ENCODE results near the gene APOD.

APOD gene

DNA sequence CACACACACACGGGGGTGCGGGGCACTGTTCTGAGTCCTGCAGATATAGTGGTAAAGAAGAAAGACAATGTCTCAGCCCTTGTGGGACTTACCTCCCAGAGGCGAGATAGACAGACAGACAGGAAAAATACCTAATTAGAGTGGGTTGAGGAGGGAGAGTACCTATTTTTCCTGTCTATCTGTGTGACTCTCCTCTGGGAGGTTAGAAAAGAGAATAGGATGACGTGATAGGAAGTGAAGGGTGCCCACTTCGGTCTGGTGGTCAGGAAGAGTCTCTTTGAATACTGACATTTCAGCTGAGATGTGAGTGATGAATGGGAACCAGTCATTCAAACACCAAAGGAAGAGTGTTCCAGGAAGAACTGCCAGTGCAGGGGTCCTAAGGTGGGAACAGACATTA lies 4.1 kb upstream of the APOD start:
- DNase-seq (ENCODE audit: low read depth in 2 of 2) = no peak

DNA sequence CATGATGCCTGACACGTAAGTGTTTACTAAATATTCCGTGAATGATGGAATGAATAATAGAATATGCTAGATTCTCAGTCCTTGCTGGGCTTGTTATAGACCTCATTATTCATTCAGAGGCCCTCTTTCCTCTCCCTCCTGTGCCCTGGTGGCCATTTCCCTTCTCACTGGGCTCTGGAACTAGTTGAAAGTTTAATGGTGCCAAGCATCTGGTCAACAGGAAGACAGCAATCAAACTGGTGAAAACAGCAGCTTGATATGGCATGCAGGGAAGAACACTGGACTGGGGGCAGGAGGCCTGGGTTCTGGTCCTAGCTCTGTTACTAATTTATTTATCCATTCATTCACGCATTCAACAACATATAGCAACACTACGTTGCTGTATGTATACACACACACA lies 3.7 kb upstream of the APOD start:
- no peak for DNase-seq (ENCODE audit: low read depth in 2 of 2)

DNA sequence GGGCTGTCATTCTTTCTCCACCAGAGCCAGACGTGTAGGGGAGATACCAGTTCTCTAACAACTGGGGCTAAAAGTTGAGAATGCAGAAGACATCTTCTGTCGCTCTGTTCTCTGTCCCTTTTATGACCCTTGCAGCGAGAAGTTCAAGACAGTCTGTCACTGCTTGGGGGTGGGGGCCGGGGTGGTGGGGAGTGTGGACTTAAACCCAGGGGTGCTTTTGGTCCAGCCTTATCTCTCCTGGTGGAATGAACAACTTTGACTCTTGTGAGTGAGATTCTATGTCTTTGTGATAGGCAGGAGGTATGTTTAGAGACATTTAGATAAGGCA lies 767 bp upstream of the APOD start:
- DNase-seq (ENCODE audit: low read depth in 2 of 2) = no peak

DNA sequence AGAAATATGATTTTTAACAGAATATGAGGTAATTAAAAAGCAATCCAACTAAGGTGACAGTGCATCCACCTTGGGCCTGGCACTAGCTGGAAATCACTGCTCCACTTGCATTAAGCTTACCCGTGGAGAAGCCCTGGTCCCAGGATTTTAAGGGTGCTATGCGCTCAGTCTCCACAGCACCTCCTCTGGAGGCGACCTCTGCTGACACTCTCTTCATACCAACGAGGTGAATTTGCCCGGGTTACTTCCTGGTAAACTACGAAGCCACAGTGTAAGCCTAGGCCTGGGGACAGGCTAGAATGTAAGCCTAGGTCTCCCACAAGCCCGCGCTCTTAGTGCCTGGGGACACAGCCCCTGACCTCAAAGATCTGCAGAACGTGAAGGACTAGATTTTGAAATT lies 793 bp downstream of the APOD start:
- no peak for DNase-seq (ENCODE audit: low read depth in 2 of 2)

DNA sequence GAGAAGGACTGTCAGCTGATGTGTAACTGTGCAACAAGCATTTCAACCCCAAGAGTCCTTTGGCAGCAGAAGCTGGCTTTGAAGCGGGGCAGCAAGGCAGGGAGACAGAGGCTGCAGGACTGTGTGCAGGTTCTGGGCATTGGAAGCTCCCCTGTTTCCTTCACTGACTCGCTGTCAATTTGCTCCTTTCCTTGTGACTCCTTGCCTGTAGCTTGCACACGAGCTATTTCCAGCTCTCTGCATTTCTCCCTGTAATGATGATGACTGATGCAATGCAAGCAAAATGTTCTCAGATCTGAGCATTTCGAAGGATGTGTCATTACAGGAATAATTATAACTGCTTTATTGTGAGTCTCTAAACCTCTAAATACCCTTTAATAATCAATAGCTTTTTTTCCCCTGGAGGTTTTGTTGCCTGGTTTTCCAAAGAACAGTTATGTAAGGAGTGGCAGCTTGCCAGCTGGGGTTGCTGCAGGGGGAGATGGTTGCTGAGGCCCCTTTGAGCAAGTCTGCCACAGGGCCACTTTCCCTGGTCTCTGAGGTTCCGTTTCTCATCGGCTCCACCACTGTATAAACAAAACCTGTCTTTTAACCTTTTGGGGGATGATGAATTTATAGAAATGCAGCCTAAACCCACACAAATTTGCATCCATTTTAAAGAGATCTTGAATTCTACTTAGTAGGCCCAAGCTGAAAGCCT lies 2.8 kb downstream of the APOD start:
- DNase-seq (ENCODE audit: low read depth in 2 of 2) = peak; percentile 17 to 23

DNA sequence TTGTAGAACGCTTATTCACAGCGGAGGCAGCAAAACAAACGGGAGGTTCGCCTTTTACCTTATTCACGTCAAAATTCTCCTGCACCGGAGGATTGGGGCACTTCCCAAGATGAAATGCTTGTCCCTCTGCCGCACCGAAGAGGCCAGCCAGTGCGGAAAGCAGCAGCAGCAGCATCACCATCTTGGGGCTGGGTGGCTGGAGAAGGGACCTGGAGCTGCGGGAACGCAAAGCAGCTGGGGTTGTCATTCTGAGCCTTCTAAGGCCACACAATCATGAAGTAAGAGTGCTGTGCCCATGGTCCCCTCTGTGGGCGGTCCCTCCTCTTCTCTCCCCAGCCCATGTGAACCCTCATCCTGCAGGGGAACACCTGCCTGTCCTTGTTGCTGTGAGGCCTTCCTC lies 4.5 kb downstream of the APOD start:
- no peak for DNase-seq (ENCODE audit: low read depth in 2 of 2)

DNA sequence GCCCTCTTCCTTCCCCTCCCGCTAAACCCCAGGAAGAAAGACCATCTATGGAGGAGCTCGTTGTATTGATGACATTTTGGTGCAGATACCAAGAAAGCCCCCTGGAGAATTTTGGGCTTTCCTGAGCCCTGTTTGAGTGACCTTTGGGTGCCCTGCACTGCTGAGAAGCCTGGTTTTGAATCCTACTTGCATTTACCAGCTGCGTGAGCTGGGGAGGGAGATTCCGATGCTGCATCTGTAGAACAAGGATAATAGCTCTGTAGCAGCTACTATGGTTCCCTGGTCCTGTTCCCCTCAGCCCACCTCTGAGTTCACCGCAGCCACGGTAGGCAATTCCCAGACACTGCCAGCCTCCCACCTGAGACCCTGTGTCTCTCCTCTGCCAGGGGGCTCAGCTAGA lies 5.2 kb downstream of the APOD start:
- no peak for DNase-seq (ENCODE audit: low read depth in 2 of 2)

DNA sequence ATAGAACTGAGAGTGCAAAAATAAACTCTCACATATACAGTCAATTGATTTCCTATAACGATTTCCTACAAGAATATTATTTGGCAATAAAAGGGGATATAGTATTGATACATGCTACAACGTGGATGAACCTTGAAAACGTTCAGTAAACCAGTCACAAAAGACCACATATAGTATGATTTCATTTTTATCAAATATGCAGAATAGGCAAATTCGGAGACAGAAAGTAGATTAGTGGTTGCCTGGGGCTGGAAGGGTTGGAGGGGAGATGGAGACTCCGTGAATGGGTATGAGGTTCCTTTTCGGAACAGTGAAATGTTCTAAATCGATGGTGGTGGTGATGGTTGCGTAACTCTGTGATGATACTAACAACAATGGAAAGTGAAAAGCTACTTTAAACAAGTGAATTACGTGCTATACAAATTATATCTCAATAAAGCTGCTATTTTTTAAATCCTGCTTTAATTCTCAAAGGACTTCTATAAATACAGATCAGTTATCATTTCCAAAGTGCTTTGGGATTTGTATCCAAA lies 6.0 kb downstream of the APOD start:
- DNase-seq (ENCODE audit: low read depth in 2 of 2) = no peak

DNA sequence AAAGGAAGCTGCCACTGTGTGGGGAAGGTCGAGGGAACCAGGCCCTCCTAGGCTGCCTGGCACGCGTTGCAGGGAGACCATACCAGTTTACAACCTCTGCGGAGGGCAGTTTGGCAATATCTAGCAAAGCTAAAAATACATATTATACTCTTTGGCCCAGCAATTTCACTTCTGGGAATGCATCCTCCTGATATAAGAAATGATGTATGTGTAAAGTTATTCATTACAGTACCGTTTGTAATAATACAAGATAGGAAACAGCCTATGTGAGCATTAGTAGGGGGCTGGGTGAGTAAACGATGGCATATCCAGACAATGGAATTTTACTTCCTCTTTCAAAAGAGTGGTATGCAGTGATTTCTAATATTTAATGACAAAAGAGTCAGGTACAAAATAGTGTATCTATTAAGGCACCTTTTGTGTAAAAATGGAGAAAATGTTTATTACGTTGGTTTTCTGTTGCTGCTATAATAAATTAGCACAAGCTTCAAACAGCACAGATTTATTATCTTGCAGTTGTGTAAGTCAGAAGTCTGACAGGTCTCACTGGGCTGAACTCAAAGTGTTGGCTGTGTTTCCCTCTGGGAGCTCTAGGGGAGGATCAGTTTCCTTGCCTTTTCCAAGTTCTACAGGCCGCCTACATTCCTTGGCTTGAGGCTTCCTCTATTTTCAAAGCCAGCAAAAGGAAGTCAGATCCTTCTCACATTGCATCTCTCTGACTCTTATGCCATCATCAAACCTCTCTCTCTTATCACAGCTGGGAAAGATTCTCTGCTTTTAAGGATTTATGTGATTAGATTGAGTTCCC lies 9.0 kb downstream of the APOD start:
- DNase-seq (ENCODE audit: low read depth in 2 of 2) = no peak

DNA sequence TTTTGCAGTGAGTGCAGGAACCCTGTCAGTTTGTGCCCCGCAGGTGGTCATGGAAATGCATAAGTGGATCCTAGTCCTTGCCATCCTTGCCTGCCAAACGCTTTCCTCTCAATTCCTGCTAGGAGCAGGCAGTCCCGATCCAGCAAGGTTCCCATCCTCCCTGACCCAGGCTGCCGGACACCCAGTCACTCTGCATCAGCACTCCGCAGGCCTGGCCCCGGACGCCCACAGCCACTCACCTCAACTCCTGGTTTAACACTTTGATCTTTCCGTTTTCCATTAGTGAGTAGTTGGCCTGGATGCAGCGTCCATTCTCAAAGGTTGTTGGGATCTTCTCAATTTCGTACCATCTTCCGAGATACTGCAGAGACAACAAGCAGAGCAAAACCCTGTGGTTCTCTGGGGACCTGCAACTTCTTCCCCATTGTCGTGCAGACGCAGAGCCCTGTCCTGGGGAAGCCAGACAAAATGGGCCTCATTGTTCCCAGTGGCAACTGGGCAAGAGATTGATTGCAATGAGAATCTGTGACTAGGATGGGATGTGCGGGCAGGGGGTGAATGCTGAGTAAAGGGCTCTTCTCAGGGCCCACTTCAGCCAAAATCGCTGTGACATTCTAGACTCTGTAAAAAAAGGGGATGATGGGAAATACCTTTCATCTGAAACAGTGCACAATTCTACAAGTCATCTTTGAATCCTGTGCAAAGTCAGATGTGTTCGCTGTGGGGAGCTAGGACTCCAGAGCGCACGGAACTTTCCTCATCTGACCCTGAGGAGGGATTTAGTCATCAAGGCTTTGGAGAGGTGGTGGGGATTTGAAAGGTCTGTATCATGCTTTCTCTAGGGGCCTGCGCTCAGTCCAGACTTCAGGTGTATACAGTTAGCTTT lies 9.9 kb downstream of the APOD start:
- no peak for DNase-seq (ENCODE audit: low read depth in 2 of 2)

DNA sequence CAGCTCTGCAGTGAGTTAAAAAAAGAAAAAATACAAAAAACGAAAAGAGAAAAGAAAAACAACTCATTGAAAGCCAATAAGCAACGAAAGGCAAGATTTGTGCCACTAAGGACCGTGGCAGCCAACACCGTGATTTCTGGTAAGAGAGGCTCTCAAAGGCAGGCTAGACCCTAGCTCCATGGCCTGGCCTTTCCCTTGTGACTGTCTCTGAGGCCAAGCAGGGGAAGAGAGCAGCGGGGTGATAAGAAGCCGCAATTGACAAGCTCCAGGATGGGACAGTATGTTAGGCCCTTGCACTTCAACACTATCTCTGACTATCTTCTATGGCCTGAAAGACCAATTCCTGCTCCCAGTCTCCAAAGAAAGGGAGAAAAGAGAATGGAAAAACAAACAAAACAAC lies 12.4 kb downstream of the APOD start:
- no peak for DNase-seq (ENCODE audit: low read depth in 2 of 2)

DNA sequence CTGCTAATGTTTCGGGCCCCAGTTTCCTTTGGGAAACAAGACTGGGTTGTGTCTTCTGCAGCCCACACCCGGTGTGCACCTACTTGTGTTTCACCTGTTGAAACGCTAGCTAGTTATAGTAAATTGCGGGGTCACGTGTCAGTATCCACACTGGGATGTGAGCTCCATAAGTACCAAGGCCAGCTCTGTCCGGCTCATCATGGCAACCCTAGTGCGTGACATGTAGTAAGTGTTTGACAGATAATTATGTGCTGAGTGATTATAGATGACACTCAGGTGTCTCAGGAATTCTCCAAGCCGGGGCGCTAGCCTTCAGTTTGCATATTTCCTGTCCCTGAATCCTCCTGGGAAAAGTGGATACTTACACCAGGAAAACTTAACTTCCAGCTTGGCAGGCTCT lies 12.8 kb downstream of the APOD start:
- DNase-seq (ENCODE audit: low read depth in 2 of 2) = no peak

DNA sequence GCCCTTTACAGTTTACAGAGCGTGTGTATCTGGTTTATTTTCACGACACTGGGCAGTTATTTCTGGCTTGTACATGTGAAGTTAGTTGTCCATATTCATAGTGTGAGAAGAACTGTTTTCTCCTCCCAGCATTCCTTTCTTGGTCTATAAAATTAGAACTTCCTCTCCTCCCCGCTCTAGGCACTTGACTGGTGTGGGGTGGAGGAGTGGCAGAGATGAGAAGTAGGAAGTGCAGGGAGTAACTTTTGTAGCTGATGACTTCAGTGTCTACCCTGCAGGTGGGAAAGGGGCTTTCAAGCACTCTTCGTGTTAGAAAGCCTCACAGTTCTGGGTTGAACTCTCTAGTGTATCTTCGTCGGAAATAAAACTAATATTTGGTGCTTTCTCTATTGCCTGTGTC lies 13.4 kb downstream of the APOD start:
- no peak for DNase-seq (ENCODE audit: low read depth in 2 of 2)

DNA sequence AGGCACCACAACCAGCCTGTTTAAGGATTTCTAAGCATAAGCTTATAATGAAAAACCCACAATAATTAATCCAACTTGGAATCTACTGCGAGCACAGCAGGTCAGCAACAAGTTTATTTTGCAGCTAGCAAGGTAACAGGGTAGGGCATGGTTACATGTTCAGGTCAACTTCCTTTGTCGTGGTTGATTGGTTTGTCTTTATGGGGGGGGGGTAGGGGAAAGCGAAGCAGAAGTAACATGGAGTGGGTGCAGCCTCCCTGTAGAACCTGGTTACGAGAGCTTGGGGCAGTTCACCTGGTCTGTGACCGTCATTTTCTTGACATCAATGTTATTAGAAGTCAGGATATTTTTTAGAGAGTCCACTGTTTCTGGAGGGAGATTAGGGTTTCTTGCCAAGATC lies 15.1 kb downstream of the APOD start:
- DNase-seq (ENCODE audit: low read depth in 2 of 2) = no peak

DNA sequence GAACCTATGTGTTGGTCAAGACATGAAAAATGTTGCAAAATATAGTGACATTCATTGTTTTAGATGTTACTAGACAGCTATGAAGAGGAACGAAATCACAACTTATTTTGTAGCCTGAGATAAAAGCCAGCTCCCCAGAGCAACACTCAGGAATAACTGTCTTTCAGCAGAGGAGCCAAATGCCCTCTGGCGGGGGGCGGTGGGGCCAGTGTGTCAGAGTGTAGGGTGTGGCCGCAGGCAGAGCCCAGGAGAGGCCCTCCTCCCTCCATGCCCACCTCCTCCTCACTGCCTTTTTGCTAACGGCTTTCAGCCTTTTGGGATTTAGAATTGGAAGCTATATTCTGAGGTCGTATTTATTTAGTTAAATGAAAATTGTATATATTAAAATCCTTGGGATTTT lies 16.9 kb downstream of the APOD start:
- DNase-seq (ENCODE audit: low read depth in 2 of 2) = no peak

DNA sequence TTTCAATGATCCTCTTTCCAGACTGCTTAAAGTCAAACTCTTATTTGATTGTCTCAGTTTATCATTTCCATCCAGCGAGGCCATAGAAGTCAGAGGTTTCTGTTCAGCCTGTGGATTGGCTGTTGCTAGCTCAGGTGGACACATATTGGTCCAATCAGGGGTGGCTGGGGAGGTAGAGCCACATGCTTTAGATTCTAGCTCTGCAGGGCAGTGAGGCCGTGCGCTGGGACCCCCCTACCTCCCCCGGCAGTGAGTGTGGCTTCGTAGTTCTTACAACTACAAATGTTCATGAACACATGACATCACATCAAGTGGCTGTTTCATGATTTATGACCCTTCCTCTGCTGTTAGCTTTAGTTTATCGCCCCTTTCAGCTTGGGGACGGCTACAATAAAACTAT lies 18.0 kb downstream of the APOD start:
- no peak for DNase-seq (ENCODE audit: low read depth in 2 of 2)

DNA sequence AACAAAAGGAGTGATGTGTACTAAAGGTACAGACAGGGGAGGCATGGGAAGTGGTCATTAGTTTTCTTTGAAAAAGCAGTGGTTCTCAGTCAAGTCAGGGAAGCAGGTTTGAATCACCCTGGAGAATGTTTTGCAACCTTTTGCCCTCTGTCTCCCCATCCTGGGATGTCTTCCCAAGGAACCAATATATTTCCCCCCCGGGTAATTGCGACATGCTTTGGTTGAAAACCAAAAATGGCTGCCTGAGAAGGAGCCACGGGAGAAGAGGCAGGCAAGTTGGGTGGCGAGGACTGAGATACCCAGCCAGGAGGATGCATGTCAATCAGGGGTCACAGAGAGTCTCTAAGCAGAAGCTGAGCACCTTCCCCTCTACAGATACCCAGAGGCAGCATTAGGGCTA lies 20.4 kb downstream of the APOD start:
- DNase-seq (ENCODE audit: low read depth in 2 of 2) = no peak

DNA sequence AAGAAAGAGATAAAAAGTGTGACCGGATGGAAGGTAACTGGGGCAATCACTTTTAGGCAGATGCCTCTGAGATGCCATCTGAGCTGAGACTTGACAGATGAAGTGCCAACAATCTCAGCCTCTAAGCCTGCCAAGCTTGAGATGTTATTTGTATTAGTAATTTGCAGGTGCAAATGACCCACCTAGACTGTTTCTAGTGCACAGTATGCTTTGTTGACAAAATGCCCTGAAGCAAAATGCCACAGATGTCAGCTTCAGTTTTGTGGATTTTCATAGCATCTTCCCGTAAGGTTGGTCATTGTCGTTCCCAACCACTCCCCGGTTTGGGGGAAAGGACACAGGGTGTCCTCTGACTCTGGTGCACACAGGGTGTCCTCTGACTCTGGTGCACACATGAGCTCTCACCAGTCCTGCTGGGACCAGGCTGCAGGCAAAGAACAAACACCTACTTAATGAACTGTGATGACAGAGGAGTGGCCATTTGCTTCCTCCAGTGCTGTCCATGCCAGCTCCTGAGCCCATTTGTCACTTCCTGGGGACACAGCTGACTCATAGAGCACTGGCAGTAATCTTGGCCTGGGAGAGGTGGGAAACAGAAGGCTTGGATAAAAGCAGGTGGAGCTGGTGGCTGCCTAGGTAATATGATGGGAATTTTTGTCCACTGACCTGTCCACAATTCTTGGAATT lies 23.9 kb downstream of the APOD start:
- DNase-seq (ENCODE audit: low read depth in 2 of 2) = no peak

DNA sequence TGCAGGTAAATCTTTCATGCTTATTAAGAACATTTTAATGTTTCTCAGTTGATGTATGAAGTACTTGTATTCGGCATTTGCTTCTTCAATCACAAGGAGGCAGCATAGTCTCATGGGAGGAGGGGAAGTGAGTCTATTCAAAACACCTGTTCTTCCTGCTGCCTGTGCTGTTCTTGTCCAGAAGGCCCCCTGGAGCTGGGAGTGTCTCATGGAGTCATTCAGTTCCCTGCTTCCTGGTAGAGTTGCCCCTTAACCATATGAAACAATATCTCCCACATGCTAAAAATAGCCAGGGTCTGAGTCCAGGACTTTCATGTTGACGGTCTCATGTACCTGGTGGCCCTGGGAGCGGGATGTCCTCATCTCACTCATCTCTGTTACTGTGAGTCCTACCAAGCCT lies 25.1 kb downstream of the APOD start:
- DNase-seq (ENCODE audit: low read depth in 2 of 2) = no peak

DNA sequence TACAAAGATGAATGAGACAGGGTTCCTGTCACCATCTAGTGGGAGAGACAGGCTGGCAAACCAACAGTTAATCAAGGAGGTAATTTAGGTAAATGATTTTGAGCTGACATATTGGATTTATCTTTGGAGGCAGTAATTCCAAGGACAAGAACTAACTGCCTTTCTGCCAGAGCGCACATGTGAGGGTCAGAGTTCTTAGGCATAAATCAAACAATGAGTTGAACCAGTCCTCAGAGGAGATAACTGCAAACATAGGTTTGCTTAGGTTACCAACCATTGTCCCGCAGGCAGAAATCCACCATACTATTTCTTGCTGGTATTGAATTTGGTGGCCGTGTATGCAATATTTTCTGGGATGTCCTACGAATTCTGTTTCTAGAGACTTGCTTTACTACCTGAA lies 26.4 kb downstream of the APOD start:
- DNase-seq (ENCODE audit: low read depth in 2 of 2) = no peak

DNA sequence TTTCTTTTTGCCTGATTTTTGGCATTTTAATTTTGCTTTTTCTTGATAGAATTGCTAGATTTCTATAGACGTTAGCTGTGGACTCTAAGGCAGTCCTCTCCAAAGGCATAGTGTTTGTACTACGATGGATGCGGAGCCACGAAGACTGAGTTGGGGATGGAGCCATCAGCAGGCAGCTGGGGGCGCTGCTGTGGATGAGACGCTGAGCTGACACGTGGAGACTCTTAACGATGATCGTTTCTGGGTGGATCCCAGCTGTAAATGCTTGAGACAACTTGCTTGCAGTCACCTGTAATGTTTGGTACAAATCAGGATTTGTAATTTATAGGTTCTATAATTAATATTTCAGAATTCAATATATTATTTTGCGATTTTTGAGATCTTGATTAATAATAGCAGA lies 27.4 kb downstream of the APOD start:
- no peak for DNase-seq (ENCODE audit: low read depth in 2 of 2)

DNA sequence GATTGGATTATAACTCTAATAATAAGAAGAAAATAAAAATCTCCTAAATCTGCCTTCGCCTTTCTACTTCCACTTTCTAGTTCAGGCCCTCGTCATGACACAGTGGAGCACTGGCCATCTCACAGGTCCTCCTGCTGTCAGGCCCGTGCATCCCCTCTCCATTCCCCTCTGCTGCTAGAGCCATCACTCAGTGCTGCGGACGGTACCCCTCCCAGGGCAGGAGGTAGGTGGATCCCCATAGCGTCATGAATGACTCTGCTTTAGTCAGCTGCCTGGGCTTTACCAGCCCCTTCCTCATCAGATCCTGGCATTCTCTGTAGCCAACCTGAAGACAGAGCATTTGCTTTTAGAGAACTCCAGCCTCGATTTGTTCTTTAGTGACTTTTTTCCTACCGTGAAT lies 28.6 kb downstream of the APOD start:
- no peak for DNase-seq (ENCODE audit: low read depth in 2 of 2)

All from fibroblast of skin of left biceps (primary cell).